ENCODE results near the gene TRMT11.

TRMT11 gene

DNA sequence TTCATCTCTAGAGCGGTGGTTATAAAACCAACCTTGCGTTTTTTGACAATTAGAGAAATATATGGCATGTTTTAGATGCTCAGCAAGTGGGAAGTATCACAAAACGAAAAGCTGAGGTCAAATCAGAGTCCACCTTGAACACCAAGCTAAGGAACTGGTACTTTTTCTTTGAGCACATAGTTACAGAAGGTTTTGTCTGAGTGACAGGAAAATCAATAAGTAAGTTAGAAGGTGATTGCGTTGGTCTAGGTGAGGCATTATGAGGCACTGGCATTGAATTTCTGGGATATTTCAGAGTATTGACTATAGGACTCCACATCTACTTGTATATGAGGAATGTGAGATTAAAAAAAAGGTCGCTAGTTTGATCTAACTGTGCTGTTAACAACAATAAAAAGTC is 30.4 kb upstream of the TRMT11 start (continued):
- TF ChIP-seq, protein P1, sequence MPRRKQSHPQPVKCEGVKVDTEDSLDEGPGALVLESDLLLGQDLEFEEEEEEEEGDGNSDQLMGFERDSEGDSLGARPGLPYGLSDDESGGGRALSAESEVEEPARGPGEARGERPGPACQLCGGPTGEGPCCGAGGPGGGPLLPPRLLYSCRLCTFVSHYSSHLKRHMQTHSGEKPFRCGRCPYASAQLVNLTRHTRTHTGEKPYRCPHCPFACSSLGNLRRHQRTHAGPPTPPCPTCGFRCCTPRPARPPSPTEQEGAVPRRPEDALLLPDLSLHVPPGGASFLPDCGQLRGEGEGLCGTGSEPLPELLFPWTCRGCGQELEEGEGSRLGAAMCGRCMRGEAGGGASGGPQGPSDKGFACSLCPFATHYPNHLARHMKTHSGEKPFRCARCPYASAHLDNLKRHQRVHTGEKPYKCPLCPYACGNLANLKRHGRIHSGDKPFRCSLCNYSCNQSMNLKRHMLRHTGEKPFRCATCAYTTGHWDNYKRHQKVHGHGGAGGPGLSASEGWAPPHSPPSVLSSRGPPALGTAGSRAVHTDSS (tag by site-specific recombination; IDR thresholded peaks at IDR 0.05) = no peak

DNA sequence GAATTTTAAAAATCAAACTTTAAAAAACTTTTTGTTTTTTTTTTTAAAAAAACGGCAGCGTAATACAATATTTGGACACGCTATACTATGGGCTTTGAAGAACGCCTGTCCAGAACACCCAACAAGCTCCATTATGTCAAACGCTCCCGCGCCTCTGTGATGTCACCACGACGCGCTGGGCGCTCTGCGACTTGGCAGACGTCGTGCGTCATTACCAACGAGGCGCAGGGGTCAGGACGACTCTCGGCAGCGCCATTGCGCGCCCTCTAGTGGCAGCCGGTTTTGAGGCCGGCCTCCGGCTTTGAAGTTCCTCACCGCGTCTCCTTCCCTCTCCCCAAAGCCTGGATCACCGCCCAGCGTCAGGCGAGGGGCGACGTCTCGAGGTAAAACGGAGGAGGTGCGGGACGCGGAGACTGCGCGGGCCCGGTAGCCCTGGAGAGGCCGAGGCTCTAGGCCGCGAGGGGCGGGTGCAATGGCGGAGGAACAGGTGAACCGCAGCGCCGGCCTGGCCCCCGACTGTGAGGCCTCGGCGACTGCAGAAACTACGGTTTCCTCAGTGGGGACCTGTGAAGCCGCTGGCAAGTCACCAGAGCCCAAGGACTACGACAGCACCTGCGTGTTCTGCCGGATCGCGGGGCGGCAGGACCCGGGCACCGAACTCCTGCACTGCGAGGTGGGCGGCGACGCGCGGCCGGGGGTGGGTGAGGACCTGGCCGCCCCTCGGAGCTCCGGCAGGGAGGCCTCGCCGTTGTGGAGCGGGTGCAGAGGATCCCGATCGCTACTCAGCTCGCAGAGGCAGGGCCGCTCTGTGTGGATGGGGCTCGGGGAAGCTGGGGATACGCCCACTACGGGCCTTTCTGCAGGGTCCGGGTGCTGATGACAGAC is 29.6 kb upstream of the TRMT11 start, which contains the start of gene HINT3:
HINT3 (plus strand) TSS at position 265 of the 885 bp plus-strand sequence; CDS start at position 473, 208 bp downstream.
- ChIA-PET CTCF (interaction anchor here (0.5 to 4.6 kb wide), 70 partner anchors 8 to 1067 kb away, joined by 3 to 62 read pairs (median 4); partner anchors contain the start of genes NCOA7 and TRMT11), POLR2A (interaction anchor here (0.7 to 3.3 kb wide), 17 partner anchors 10 to 212 kb away, joined by 3 to 54 read pairs (median 4); partner anchors contain the start of genes NCOA7 and TRMT11)
- Histone ChIP-seq H3K4me1 (ENCODE audit: control insufficient read depth, insufficient read depth, low read length) (no peaks in the 10 kb centered on the region), H3K27ac (ENCODE audit: extremely low read depth, low read depth, low read length) (peak within 1 kb of the TSS; percentile 94), H3K9me3 (ENCODE audit: control insufficient read depth, insufficient read depth, low read depth, low read length) (no peaks in the 10 kb centered on the region), H3K36me3 (ENCODE audit: control insufficient read depth in 2 of 2, insufficient read depth in 1 of 2, low read length in 2 of 2) (peaks cover 0 to 13% of the 10 kb centered on the region in 2 experiments; a peak in 1 of 3 replicates), H3K4me3 (ENCODE audit: low read depth, low read length) (peak within 1 kb of the TSS; percentile 83)
- TF ChIP-seq ZNF510 (tag by site-specific recombination; IDR thresholded peaks at IDR 0.05; ENCODE audit: insufficient replicate concordance) (peak; percentile 15), ZEB2 (tag by site-specific recombination; IDR thresholded peaks at IDR 0.05) (peak; percentile 99), EGR2 (tag by site-specific recombination; IDR thresholded peaks at IDR 0.05; ENCODE audit: low read depth) (peak; percentile 72), ZNF341 (tag by site-specific recombination; IDR thresholded peaks at IDR 0.05; ENCODE audit: low read depth) (no peak; the same call in 1 of the 2 replicates), HOXD13 (CRISPR knock-in tag; IDR thresholded peaks at IDR 0.05; ENCODE audit: borderline replicate concordance) (no peak; the same call in 1 of the 2 replicates), ZNF248 (tag by site-specific recombination; IDR thresholded peaks at IDR 0.05) (no peak), ZNF112 (tag by site-specific recombination; IDR thresholded peaks at IDR 0.05) (no peak), ZNF677 (tag by site-specific recombination; IDR thresholded peaks at IDR 0.05) (0 out of 2 replicates have a peak, but pooled peaks have one; percentile 9), ZSCAN23 (tag by site-specific recombination; IDR thresholded peaks at IDR 0.05) (no peak), ZNF529 (tag by site-specific recombination; IDR thresholded peaks at IDR 0.05; ENCODE audit: insufficient replicate concordance) (no peak), SETDB1 (IDR thresholded peaks at IDR 0.05; ENCODE audit: insufficient read length, low read length) (peak; percentile 65), OVOL3 (tag by site-specific recombination; IDR thresholded peaks at IDR 0.05) (peak; percentile 43), ZNF19 (tag by site-specific recombination; IDR thresholded peaks at IDR 0.05; ENCODE audit: low read depth) (no peak), ZNF792 (tag by site-specific recombination; IDR thresholded peaks at IDR 0.05) (no peak; the same call in 1 of the 2 replicates), YY2 (tag by site-specific recombination; IDR thresholded peaks at IDR 0.05) (peak; percentile 91), RBAK (tag by site-specific recombination; IDR thresholded peaks at IDR 0.05) (no peak), MYNN (tag by site-specific recombination; IDR thresholded peaks at IDR 0.05; ENCODE audit: borderline replicate concordance) (peak; percentile 32; the same call in 1 of the 2 replicates), GFI1B (tag by site-specific recombination; IDR thresholded peaks at IDR 0.05) (no peak), ZIC2 (tag by site-specific recombination; IDR thresholded peaks at IDR 0.05) (peak; percentile 82; the same call in 1 of the 2 replicates), ZNF335 (tag by site-specific recombination; conservative IDR thresholded peaks at IDR 0.05) (peak; percentile 76), ZNF48 (tag by site-specific recombination; IDR thresholded peaks at IDR 0.05) (no peak)
- TF ChIP-seq, protein P2, sequence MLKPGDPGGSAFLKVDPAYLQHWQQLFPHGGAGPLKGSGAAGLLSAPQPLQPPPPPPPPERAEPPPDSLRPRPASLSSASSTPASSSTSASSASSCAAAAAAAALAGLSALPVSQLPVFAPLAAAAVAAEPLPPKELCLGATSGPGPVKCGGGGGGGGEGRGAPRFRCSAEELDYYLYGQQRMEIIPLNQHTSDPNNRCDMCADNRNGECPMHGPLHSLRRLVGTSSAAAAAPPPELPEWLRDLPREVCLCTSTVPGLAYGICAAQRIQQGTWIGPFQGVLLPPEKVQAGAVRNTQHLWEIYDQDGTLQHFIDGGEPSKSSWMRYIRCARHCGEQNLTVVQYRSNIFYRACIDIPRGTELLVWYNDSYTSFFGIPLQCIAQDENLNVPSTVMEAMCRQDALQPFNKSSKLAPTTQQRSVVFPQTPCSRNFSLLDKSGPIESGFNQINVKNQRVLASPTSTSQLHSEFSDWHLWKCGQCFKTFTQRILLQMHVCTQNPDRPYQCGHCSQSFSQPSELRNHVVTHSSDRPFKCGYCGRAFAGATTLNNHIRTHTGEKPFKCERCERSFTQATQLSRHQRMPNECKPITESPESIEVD (tag by site-specific recombination; IDR thresholded peaks at IDR 0.05) = no peak
- TF ChIP-seq, protein P3, sequence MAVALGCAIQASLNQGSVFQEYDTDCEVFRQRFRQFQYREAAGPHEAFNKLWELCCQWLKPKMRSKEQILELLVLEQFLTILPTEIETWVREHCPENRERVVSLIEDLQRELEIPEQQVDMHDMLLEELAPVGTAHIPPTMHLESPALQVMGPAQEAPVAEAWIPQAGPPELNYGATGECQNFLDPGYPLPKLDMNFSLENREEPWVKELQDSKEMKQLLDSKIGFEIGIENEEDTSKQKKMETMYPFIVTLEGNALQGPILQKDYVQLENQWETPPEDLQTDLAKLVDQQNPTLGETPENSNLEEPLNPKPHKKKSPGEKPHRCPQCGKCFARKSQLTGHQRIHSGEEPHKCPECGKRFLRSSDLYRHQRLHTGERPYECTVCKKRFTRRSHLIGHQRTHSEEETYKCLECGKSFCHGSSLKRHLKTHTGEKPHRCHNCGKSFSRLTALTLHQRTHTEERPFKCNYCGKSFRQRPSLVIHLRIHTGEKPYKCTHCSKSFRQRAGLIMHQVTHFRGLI (tag by site-specific recombination; IDR thresholded peaks at IDR 0.05) = peak; percentile 15
- TF ChIP-seq, protein P4, sequence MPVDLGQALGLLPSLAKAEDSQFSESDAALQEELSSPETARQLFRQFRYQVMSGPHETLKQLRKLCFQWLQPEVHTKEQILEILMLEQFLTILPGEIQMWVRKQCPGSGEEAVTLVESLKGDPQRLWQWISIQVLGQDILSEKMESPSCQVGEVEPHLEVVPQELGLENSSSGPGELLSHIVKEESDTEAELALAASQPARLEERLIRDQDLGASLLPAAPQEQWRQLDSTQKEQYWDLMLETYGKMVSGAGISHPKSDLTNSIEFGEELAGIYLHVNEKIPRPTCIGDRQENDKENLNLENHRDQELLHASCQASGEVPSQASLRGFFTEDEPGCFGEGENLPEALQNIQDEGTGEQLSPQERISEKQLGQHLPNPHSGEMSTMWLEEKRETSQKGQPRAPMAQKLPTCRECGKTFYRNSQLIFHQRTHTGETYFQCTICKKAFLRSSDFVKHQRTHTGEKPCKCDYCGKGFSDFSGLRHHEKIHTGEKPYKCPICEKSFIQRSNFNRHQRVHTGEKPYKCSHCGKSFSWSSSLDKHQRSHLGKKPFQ (tag by site-specific recombination; IDR thresholded peaks at IDR 0.05) = no peak
- TF ChIP-seq, protein P5, sequence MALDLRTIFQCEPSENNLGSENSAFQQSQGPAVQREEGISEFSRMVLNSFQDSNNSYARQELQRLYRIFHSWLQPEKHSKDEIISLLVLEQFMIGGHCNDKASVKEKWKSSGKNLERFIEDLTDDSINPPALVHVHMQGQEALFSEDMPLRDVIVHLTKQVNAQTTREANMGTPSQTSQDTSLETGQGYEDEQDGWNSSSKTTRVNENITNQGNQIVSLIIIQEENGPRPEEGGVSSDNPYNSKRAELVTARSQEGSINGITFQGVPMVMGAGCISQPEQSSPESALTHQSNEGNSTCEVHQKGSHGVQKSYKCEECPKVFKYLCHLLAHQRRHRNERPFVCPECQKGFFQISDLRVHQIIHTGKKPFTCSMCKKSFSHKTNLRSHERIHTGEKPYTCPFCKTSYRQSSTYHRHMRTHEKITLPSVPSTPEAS (tag by site-specific recombination; IDR thresholded peaks at IDR 0.05) = peak; percentile 48; the same call in 1 of the 2 replicates
- TF ChIP-seq, protein P6, sequence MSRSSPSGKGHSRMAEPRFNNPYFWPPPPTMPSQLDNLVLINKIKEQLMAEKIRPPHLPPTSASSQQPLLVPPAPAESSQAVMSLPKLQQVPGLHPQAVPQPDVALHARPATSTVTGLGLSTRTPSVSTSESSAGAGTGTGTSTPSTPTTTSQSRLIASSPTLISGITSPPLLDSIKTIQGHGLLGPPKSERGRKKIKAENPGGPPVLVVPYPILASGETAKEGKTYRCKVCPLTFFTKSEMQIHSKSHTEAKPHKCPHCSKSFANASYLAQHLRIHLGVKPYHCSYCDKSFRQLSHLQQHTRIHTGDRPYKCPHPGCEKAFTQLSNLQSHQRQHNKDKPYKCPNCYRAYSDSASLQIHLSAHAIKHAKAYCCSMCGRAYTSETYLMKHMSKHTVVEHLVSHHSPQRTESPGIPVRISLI (tag by site-specific recombination; IDR thresholded peaks at IDR 0.05) = peak; percentile 90
